ENCODE results near the gene CPOX. TPM values are rescaled to one million over a fixed set of nuclear protein-coding genes. Genes with fewer than 3 reads are reported as not detected.

Gene CPOX
- total and polyA plus RNA-seq, 2 of the 8 experiments (the other 6 are each of a cell fraction or from before 2014, with no cell fraction given): 17.4 to 27.0 TPM

DNA sequence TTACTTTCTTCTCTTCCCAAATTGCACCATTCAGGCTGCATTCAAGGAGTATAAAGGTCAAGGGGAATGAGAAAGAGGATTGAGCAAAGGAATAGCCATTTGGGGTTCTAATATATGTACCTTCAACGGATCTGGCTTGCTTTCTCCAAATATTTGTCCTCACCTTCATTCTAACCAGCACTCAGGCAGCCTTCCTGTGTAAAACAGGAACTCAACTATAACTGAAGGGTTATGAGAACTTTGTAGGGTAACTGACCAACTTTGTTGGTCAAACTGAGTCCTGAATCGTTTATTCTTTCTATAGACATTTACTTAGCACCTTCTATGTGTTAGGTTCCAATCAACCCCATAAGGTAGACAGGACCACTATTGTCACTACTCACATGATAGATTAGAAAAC is 5.1 kb upstream of the CPOX start:
- H2AFZ ChIP-seq (ENCODE audit: low read length): no peak overlapping the region
- no peak overlapping the region for H2BK5ac ChIP-seq (ENCODE audit: low read depth, low read length)
- H3K27me3 ChIP-seq (replicated peaks in 1 of 4; ENCODE audit: control insufficient read depth in 3 of 4, extremely low read depth in 1 of 4, insufficient read depth in 3 of 4, low read length in 3 of 4): peaks cover 0 to 1% (median 0%) of the 10 kb centered on the region in 4 experiments; a peak in 1 of 7 replicates
- no peak overlapping the region for H2AK5ac ChIP-seq (ENCODE audit: low read depth, low read length)
- no peaks in the 10 kb centered on the region for H3K79me1 ChIP-seq (ENCODE audit: low read depth, low read length)
- no peak overlapping the region for H4K91ac ChIP-seq (replicated peaks; ENCODE audit: insufficient read length, low read length)
- H2BK120ac ChIP-seq (replicated peaks; ENCODE audit: low read depth, low read length): no peak overlapping the region
- no peak overlapping the region for H3K18ac ChIP-seq (ENCODE audit: extremely low read depth, low read length)
- H2BK15ac ChIP-seq (ENCODE audit: low read length): no peak overlapping the region
- ChIA-PET CTCF (ENCODE audit: partially characterized antibody) (interaction anchor here (0.7 to 3.7 kb wide), 11 partner anchors 11 to 228 kb away, joined by 3 to 21 read pairs (median 4); no protein-coding TSS in a partner anchor), POLR2A (ENCODE audit: partially characterized antibody) (no interaction called here)
- H3K9me3 ChIP-seq (ENCODE audit: insufficient read depth in 2 of 2, low read depth in 1 of 2, low read length in 1 of 2): no peaks in the 10 kb centered on the region
- no peak overlapping the region for H2BK12ac ChIP-seq (ENCODE audit: low read depth, low read length)
- peaks cover 2% of the 10 kb centered on the region; the same call in 1 of the 2 replicates for H3K23me2 ChIP-seq (ENCODE audit: low read depth, low read length)
- H3K36me3 ChIP-seq (ENCODE audit: control insufficient read depth in 2 of 4, insufficient read depth in 4 of 4, low read length in 3 of 4): no peaks in the 10 kb centered on the region
- H3K27ac ChIP-seq (ENCODE audit: low read depth, low read length): no peak overlapping the region
- no peaks in the 10 kb centered on the region for H3K79me2 ChIP-seq (ENCODE audit: control insufficient read depth in 1 of 2, insufficient read depth in 2 of 2, low read length in 2 of 2)
- no peak overlapping the region for H3K23ac ChIP-seq (ENCODE audit: insufficient read length)
- no peaks in the 10 kb centered on the region for H3K4me1 ChIP-seq (replicated peaks in 1 of 4; ENCODE audit: control insufficient read depth in 3 of 4, insufficient read depth in 4 of 4, low read length in 3 of 4)
- H3K56ac ChIP-seq (replicated peaks; ENCODE audit: insufficient read length, low read depth, low read length): no peak overlapping the region
- no peak overlapping the region for H2BK20ac ChIP-seq (ENCODE audit: low read length)
- H3K4ac ChIP-seq (replicated peaks; ENCODE audit: insufficient read length, low read depth, low read length): no peak overlapping the region
- H4K20me1 ChIP-seq (replicated peaks in 1 of 2; ENCODE audit: control insufficient read depth in 1 of 2, insufficient read depth in 2 of 2, low read length in 2 of 2): no peaks in the 10 kb centered on the region
- H3K4me2 ChIP-seq (ENCODE audit: insufficient read depth in 1 of 2, low read depth in 2 of 2, low read length in 2 of 2): no peak overlapping the region
- H3K9ac ChIP-seq (replicated peaks in 1 of 4; ENCODE audit: extremely low read depth in 1 of 4, low read depth in 3 of 4, low read length in 3 of 4): no peak overlapping the region
- DNase-seq (ENCODE audit: low read depth in 1 of 2, low spot score in 2 of 2): no peak
- 87% methylated on average over 2 of the region's 2 CpGs; no CpG with 5 or more reads in 1 of the 2 experiments for WGBS, 2 experiments (ENCODE audit: extremely low coverage in 1 of 2, insufficient coverage in 1 of 2, insufficient read length in 1 of 2, insufficient replicate concordance in 2 of 2, low coverage in 1 of 2, low lambda C conversion rate in 2 of 2, missing lambda C conversion rate in 1 of 2)
- H3K14ac ChIP-seq (ENCODE audit: insufficient read length): no peak overlapping the region
- no peak for FAIRE-seq
- no peak overlapping the region for H4K5ac ChIP-seq (ENCODE audit: insufficient read length, low read depth, low read length)
- no peak overlapping the region for H4K8ac ChIP-seq (ENCODE audit: extremely low read depth, insufficient read depth, low read length)
- H3K4me3 ChIP-seq (ENCODE audit: extremely low read depth in 1 of 4, insufficient read depth in 2 of 4, low read depth in 3 of 4, low read length in 4 of 4): no peak overlapping the region
- TF ChIP-seq CBX5 (IDR thresholded peaks at IDR 0.05; ENCODE audit: low read depth, low read length) (no peak), MAFK (IDR thresholded peaks at IDR 0.05; ENCODE audit: low read depth, low read length) (no peak), HDAC6 (IDR thresholded peaks at IDR 0.05; ENCODE audit: low read depth, low read length) (no peak), SUZ12 (IDR thresholded peaks at IDR 0.05; ENCODE audit: low read length) (no peak), EP300 (IDR thresholded peaks at IDR 0.05; ENCODE audit: borderline replicate concordance in 1 of 2, low read depth in 2 of 2, low read length in 2 of 2) (no peak), SAP30 (IDR thresholded peaks at IDR 0.05; ENCODE audit: insufficient read depth, insufficient replicate concordance, low read length) (no peak), GTF2F1 (IDR thresholded peaks at IDR 0.05; ENCODE audit: borderline replicate concordance, low read depth, low read length) (no peak), PHF8 (conservative IDR thresholded peaks at IDR 0.05; ENCODE audit: low read depth, low read length) (no peak), BACH1 (IDR thresholded peaks at IDR 0.05; ENCODE audit: low read length) (no peak), CTBP2 (IDR thresholded peaks at IDR 0.05; ENCODE audit: borderline replicate concordance, insufficient read depth, insufficient read length, low read length) (no peak), BRCA1 (IDR thresholded peaks at IDR 0.05; ENCODE audit: low read depth, low read length) (no peak), RXRA (IDR thresholded peaks at IDR 0.05; ENCODE audit: insufficient read depth, low read depth, low read length) (no peak), SP1 (IDR thresholded peaks at IDR 0.05; ENCODE audit: low read depth, low read length) (no peak), HDAC2 (IDR thresholded peaks at IDR 0.05; ENCODE audit: borderline replicate concordance in 1 of 2, low read depth in 2 of 2, low read length in 2 of 2) (no peak)
